T-helper 9 cell (primary cell): ENCODE results near the gene ISY1.

ENCODE experiments used
- DNase-seq: peaks from one replicate; pipeline ENCODE4 v3.0.0-alpha.2; 2020

Gene ISY1

DNA sequence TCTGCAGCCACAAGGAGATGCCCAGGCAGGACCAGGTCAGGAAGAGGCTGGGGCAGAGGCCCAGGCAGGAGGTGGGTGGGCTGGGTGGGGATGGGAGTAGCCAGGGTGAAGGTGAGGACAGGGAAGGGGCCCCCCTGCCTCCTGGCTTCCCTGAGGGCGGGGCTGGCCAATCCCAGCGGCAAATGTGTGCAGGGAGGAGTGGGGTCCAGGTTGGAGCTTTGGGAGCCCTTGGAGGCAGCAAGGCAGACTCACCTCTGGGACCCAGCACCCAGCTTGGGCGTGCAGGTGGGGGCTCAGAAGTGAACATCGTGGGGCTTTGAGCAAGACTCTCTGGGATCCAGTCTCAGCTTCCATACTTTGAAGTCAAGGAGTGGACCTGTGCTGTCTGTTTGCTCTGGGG is 75.0 kb downstream of the ISY1 start:
- no peak for DNase-seq

DNA sequence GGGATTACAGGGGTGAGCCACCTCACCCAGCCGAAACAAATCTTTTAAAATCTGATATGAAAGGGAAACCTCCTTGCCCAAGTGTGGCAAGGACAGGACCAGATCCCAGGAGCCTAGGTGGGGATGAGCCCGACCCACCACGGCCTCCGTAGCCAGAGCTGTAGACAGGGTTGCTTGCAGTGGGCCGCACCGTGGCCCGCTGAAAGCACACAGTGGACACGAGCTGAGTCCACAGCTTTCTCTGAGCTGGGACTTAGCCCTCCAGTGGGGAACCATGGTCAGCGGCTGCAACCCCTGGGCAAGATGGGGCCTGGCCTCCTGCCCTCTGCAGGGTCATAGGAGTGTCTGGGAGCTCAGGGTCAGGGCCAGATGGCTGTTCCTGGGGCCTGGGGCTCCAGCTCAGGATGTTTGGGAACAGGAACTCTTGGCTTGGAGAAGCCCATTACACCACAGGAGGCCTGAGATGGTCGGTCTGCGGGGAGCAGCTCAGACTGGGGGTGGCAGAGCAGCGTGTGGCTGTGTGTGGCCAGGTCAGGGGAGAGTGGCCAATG is 75.6 kb downstream of the ISY1 start:
- DNase-seq, result no peak

DNA sequence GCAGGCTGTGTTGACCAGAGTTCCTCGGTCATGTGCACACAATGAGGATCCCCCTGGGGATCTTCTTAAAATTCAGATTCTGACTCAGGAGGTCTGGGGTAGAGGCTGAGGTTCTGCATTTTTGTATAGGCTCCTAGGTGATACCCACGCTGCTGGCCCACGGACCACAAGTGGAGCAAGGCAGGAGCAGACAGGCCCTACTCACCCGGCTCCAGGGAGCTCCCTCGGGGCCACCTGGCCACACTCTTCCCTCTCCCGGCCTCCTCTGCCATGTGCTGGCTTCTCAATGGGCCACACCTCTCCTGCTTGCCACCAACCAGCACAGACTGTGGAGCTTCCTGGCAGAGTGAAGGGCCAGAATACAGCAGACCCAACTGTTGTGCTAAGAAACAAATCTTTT is 76.4 kb downstream of the ISY1 start:
- no peak for DNase-seq

- no peak for DNase-seq
Observed at GRCh38 chr3:129082026-129082425, 78.8 kb downstream of the ISY1 start.

- DNase-seq, result no peak
Observed at GRCh38 chr3:129081503-129081902, 79.4 kb downstream of the ISY1 start.

DNA sequence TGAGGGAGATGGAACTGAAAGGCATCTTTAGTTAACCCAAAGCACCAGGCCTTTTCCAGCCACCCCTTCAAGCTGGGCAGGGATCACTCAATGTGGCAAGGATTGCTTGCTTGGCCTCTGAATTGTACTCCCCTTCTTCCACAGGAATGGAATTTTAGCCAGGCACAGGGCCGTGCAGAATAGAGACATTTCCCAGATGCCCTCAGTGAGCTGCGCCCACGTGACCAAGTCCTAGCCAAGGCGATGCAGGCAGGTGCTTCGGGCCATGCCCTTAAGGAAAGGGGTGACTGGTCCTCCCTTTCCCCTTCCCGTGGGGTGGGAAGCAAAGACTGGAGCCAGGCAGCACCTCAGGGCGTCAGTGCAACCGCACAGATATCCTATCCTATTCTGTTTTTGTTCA is 82.4 kb downstream of the ISY1 start:
- DNase-seq, result no peak
